ENCODE measurements around the gene DNAH12.
A peak's percentile ranks its signal among the peaks of the same experiment; 100 is the strongest.
"Not testable (repeated sequence)": the region's sequence is repeated elsewhere in the genome, so short reads cannot be mapped to it uniquely, and the experiment has no call there.

DNAH12 gene

DNA sequence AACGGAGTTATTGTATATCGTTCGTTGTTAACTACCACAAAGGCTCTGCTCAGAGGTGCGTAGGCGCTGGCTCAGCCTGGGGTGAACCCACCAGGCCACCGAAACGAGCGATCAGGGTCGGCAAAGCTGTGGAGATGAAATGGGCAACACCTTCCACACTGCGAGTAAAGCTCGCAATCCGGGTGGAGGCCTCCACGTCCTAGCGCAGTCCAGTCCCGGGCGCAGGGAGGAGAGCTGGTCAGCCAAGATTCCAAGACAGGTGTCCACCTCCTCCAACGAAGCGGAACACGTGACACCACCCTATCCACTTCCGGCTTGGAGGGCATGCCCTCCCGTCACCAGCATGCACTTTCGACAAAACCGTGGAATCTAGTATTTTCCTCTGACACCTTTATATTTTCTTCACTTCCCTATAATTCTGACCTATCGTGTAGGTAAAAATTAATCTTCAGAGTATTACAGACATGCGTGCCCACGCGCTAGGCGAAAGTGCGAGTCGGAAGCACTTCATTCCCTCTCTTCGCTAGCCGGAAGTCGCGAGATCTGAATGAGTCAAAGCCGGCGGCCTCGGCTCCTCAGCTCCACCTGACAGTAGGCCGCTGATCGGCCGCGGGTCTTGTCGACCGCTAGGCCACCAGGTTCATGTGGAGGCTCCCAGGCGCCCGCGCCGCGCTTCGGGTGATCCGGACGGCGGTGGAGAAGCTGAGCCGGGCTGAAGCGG, 11.8 kb upstream of the DNAH12 start, which contains the start of gene PDE12:
Gene PDE12 (plus strand): TSS at position 537 of the 721 bp plus-strand sequence. CDS start 106 bp downstream, at position 643.
- Mint-ChIP-seq H3K9me3 (ENCODE audit: low read depth) (no peaks in the 10 kb centered on the region), H3K27ac (peak within 1 kb of the TSS; percentile 100), H3K36me3 (peaks cover 8% of the 10 kb centered on the region), H3K4me1 (ENCODE audit: low read depth) (peaks cover 39% of the 10 kb centered on the region), H3K27me3 (no peaks in the 10 kb centered on the region), H3K4me3 (peak within 1 kb of the TSS; percentile 98)

DNA sequence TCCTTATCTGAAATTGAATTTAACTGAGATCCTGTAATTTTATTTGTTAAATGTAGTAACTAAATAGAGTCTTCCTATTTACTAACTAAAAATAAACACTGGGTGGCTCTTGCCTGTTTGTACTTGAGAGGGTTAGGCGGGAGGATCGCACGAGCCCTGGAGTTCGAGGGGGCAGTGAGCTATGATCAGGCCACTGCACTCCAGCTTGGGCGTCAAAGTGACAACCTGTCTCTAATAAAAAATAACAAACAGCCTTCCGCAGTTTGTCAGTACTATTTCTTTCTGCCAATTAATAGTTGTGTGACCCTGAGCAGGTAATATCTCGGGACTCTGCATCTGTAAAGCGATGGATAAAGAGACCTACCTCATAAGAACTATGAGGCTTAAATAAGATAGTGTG, 11.2 kb upstream of the DNAH12 start:
- H3K27ac Mint-ChIP-seq, result peak overlapping the region; percentile 100
- H3K27me3 Mint-ChIP-seq, result no peaks in the 10 kb centered on the region
- H3K9me3 Mint-ChIP-seq (ENCODE audit: low read depth), result no peaks in the 10 kb centered on the region
- H3K4me1 Mint-ChIP-seq (ENCODE audit: low read depth), result peaks cover 34% of the 10 kb centered on the region
- peak overlapping the region; percentile 98 for H3K4me3 Mint-ChIP-seq
- peaks cover 6% of the 10 kb centered on the region for H3K36me3 Mint-ChIP-seq

DNA sequence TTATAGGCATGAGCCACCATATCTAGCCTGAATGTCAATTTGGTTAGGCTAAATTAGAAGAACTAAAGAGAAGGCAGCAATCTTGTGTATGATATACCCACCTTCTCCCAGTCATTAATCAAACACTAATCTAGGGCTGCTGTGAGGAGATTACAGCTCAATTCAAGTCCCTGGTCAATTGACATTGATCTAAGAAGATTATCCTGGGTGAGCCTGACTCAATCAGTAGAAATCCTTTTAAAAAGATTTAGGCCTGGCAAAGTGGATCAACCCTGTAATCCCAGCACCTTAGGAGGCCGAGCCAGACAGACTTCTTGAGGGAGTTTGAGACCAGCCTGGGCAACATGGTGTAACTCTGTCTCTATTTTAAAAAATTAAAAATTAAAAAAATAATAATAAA, 2.5 kb upstream of the DNAH12 start:
- Mint-ChIP-seq H3K36me3 (peaks cover 3% of the 10 kb centered on the region), H3K27ac (no peak overlapping the region), H3K4me1 (ENCODE audit: low read depth) (peaks cover 9% of the 10 kb centered on the region), H3K27me3 (no peaks in the 10 kb centered on the region), H3K9me3 (ENCODE audit: low read depth) (no peaks in the 10 kb centered on the region), H3K4me3 (no peak overlapping the region)

DNA sequence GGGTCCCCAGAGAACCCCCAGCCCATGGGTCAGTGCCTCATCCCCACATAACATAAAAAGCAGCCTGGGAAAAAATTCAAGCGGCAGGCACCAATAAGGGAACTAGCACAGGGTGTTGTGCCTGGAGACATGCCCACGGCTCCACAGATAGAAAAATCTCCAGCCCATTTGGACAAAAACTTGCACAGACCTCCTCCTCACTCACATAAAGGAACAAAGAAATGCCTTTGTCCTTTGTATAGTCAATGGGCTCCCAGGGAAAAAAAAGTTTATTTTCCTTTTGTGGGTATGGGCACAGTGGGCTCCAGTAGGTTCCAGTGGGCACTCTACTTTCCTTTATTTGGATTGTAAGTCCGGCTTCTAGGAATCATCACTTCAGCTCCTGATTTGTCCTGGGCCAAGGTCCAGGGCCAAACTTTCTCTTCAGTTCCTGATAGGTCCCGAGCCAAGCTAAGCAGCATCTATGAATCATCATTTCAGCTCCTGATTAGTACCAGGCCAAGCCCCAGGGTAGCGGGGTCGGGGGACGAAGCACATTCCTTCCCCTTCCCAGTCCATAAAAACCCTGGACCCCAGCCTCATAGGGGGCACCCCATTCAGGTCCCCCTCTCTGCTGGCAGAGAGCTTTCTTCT, 1.6 kb upstream of the DNAH12 start:
- Mint-ChIP-seq H3K4me3 (no peak overlapping the region), H3K27me3 (no peaks in the 10 kb centered on the region), H3K9me3 (ENCODE audit: low read depth) (no peaks in the 10 kb centered on the region), H3K36me3 (peaks cover 3% of the 10 kb centered on the region), H3K4me1 (ENCODE audit: low read depth) (peaks cover 9% of the 10 kb centered on the region), H3K27ac (no peak overlapping the region)

DNA sequence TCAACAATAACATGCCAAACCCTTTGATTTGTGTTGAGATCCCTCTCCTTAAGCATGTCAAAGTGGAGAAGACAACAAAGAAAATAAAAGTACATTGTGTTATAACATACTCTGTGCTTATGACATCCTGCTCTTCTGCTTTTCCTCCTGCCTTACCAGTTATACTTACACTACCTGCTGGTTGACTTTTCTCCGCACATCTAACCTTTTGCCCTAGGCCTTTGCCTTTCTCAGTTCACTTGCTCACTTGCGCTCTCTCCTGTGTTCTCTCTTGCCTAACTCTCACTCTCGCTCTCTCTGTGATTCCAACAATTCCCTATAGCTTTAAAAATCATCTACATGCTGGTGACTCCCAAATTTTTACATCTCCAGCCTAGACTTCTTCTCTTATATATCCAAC, 5.7 kb downstream of the DNAH12 start:
- no peaks in the 10 kb centered on the region for H3K27me3 Mint-ChIP-seq
- no peaks in the 10 kb centered on the region for H3K4me1 Mint-ChIP-seq (ENCODE audit: low read depth)
- peaks cover 3% of the 10 kb centered on the region for H3K36me3 Mint-ChIP-seq
- H3K4me3 Mint-ChIP-seq, result no peak overlapping the region
- H3K27ac Mint-ChIP-seq, result no peak overlapping the region
- peaks cover 6% of the 10 kb centered on the region for H3K9me3 Mint-ChIP-seq (ENCODE audit: low read depth)

DNA sequence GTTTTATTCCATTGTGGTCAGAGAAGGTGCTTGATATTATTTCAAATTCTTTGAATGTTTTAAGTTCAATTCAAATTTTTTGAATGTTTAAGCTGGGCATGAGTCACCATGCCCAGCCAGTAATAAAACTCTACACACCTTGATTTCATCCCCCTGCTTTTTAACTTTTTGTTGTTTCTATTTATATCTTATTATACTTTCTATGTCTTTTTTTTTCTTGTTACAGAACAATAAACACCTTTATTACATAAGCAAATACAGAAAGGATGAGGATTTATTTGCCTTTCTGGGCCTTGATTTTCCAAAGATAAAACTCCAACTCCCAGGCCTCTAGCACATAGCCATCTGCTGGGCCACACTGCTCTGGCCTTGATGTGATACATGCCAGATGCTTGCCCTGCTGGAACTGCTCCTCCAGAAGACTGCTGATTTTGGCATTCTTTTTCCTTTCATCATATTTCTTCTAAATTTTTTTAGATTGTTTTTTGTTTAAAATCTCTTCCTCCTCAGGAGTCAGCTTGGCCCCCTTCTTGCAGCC, 14.0 kb downstream of the DNAH12 start:
- H3K27me3 Mint-ChIP-seq, result peaks cover 5% of the 10 kb centered on the region
- H3K27ac Mint-ChIP-seq, result no peak overlapping the region
- H3K9me3 Mint-ChIP-seq (ENCODE audit: low read depth), result peaks cover 5% of the 10 kb centered on the region
- no peak overlapping the region for H3K4me3 Mint-ChIP-seq
- peaks cover 2% of the 10 kb centered on the region for H3K36me3 Mint-ChIP-seq
- no peaks in the 10 kb centered on the region for H3K4me1 Mint-ChIP-seq (ENCODE audit: low read depth)

DNA sequence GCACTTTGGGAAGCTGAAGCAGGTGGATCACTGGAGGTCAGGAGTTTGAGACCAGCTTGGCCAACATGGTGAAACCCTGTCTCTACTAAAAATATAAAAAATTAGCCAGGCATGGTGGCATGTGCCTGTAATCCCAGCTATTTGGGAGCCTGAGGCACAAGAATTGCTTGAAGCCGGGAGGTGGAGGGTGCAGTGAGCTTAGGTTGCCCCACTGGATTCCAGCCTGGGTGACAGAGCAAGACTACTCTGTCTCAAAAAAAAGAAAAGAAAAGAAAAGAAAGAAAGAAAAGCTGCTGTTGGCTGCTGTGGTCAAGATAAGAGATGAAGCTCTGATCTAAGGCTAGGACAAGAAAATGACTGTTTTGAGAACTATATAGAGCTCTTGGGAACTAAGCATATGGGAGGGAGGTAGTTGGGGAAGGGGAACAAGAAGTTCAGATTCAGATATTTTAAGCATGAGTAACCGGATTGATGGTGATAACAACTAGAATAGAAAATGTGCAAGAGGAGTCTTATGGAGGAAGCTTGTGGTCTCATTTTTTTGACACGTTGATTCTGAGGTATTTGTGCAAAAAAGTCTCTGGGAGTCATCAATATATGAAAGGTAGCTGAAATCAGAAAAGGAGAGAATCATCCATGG, 25.7 kb downstream of the DNAH12 start:
- no peaks in the 10 kb centered on the region for H3K36me3 Mint-ChIP-seq
- no peaks in the 10 kb centered on the region for H3K4me1 Mint-ChIP-seq (ENCODE audit: low read depth)
- H3K27ac Mint-ChIP-seq, result no peak overlapping the region
- H3K4me3 Mint-ChIP-seq, result no peak overlapping the region
- H3K27me3 Mint-ChIP-seq, result no peaks in the 10 kb centered on the region
- no peaks in the 10 kb centered on the region for H3K9me3 Mint-ChIP-seq (ENCODE audit: low read depth)

DNA sequence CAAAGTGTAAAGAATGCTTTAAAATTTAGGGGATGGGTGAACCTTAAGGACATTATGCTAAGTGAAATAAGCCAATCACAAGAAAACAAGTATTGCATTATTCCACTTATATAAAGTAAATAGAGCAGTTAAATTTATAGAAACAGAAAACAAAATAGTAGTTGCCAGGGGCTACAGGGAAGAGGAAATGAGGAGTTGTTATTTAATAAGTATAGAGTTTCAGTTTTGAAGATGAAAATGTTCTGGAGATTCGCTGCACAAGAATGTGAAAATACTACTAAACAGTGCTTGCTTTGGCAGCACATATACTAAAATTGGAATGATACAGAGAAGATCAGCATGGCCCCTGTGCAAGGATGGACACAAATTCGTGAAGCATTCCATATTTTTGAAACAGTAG, 32.0 kb downstream of the DNAH12 start:
- peaks cover 1% of the 10 kb centered on the region for H3K27me3 Mint-ChIP-seq
- H3K4me3 Mint-ChIP-seq, result no peak overlapping the region
- no peaks in the 10 kb centered on the region for H3K4me1 Mint-ChIP-seq (ENCODE audit: low read depth)
- H3K27ac Mint-ChIP-seq, result no peak overlapping the region
- no peaks in the 10 kb centered on the region for H3K36me3 Mint-ChIP-seq
- H3K9me3 Mint-ChIP-seq (ENCODE audit: low read depth), result no peaks in the 10 kb centered on the region

DNA sequence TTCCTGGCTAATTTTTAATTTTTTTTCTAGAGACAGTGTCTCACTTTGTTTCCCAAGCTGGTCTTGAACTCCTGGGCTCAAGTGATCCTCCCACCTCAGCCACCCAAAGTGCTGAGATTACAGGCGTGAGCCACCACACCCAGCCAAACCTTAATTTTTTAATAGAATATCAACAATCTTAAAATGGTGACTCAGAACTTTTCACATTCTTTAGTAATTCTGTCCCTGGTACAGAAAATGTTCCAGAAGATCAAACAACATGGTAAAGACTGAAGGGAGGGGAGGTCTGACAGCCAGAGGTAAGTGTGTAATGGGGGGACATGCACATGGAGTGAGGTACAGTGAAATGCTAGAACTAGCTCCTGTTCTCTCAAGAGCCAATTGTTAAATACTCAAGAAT, 38.2 kb downstream of the DNAH12 start:
- H3K4me3 Mint-ChIP-seq, result no peak overlapping the region
- H3K36me3 Mint-ChIP-seq, result no peaks in the 10 kb centered on the region
- H3K27me3 Mint-ChIP-seq, result peaks cover 1% of the 10 kb centered on the region
- H3K4me1 Mint-ChIP-seq (ENCODE audit: low read depth), result no peaks in the 10 kb centered on the region
- H3K9me3 Mint-ChIP-seq (ENCODE audit: low read depth), result no peaks in the 10 kb centered on the region
- no peak overlapping the region for H3K27ac Mint-ChIP-seq

DNA sequence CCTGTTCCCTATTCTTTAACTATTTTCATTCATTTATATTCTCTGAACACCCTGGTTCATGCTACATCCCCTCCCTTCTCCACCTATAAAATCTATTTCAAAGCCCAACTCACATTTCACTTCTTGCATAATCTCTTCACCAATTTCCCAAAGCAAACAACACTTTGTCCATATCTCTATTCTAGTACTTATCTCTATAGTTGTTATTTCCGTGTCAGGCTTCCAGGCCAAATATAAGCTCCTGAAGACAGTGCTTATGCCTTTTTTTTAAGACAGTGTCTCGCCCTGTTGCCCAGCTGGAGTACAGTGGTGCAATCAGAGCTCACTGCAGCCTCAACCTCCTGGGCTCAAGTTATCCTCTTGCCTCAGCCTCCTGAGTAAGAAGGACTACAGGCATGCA, 43.6 kb downstream of the DNAH12 start:
- no peaks in the 10 kb centered on the region for H3K36me3 Mint-ChIP-seq
- H3K27me3 Mint-ChIP-seq, result no peaks in the 10 kb centered on the region
- H3K4me3 Mint-ChIP-seq, result no peak overlapping the region
- H3K4me1 Mint-ChIP-seq (ENCODE audit: low read depth), result no peaks in the 10 kb centered on the region
- H3K27ac Mint-ChIP-seq, result no peak overlapping the region
- no peaks in the 10 kb centered on the region for H3K9me3 Mint-ChIP-seq (ENCODE audit: low read depth)

DNA sequence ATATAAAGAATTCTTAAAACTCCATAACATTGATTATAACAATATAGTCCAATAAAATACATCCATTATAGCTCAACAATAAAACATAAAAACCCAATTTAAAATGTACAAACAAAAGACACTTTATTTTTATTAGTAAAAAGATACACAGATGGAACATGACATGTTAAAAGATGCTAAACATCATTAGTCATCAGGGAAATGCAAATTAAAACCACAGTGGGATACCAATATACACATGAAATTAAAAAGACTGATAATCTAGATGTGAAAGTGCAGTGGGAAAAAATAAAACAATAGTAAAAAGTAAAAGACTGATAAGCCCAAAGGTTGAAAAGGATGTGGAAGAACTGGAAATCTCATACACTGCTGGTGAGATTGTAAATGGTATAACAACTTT, 46.2 kb downstream of the DNAH12 start:
- H3K27me3 Mint-ChIP-seq, result peaks cover 2% of the 10 kb centered on the region
- H3K4me3 Mint-ChIP-seq, result no peak overlapping the region
- H3K4me1 Mint-ChIP-seq (ENCODE audit: low read depth), result no peaks in the 10 kb centered on the region
- no peak overlapping the region for H3K27ac Mint-ChIP-seq
- H3K36me3 Mint-ChIP-seq, result no peaks in the 10 kb centered on the region
- H3K9me3 Mint-ChIP-seq (ENCODE audit: low read depth), result no peaks in the 10 kb centered on the region

DNA sequence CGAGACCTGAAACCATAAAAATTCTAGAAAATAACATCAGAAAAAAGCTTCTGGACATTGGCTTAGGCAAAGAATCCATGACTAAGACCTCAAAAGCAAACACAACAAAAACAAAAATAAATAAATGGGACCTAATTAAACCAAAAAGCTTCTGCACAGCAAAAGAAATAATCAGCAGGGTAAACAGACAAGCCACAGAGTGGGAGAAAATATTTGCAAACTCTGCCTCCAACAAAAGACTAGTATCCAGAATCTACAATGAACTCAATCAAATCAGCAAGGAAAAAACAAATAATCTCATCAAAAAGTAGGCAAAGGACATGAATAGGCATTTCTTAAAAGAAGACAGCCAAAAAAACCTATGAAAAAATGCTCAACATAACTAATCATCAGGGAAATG, 59.6 kb downstream of the DNAH12 start:
- H3K9me3 Mint-ChIP-seq (ENCODE audit: low read depth), result no peaks in the 10 kb centered on the region
- no peaks in the 10 kb centered on the region for H3K27me3 Mint-ChIP-seq
- H3K4me3 Mint-ChIP-seq, result no peak overlapping the region
- no peak overlapping the region for H3K27ac Mint-ChIP-seq
- no peaks in the 10 kb centered on the region for H3K4me1 Mint-ChIP-seq (ENCODE audit: low read depth)
- H3K36me3 Mint-ChIP-seq, result no peaks in the 10 kb centered on the region

DNA sequence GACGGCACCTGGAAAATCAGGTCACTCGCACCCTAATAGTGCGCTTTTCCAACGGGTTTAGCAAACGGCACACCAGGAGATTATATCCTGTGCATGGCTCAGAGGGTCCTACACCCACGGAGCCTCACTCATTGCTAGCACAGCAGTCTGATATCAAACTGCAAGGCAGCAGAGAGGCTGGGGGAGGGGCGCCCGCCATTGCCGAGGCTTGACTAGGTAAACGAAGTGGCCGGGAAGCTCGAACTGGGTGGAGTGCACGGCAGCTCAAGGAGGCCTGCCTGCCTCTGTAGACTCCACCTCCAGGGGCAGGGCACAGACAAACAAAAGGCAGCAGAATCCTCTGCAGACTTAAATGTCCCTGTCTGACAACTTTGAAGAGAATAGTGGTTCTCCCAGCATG, 67.0 kb downstream of the DNAH12 start:
- not testable (repeated sequence) for H3K27ac Mint-ChIP-seq; H3K9me3 Mint-ChIP-seq (ENCODE audit: low read depth); H3K36me3 Mint-ChIP-seq; H3K27me3 Mint-ChIP-seq; H3K4me3 Mint-ChIP-seq; H3K4me1 Mint-ChIP-seq (ENCODE audit: low read depth)

DNA sequence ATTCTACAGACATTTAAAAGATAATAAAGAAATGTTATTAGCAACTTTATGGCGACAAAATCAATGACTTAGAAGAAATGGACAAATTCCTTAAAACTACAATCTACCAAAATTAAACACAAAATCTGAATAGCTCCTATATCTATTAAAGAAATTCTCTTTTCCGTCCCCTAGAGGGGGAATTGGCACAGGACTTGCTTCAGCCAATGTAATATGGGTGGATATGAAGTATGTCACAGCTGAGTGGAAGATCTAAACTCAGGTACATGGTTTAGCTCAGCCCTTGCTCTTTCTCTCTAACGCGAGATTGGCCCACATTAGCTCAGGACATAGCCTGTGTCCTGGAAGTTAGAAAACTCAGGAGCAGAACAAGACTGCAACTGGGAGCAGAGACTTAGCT, 79.3 kb downstream of the DNAH12 start:
- H3K27ac Mint-ChIP-seq, result no peak overlapping the region
- peaks cover 3% of the 10 kb centered on the region for H3K4me1 Mint-ChIP-seq (ENCODE audit: low read depth)
- no peaks in the 10 kb centered on the region for H3K9me3 Mint-ChIP-seq (ENCODE audit: low read depth)
- H3K4me3 Mint-ChIP-seq, result no peak overlapping the region
- H3K36me3 Mint-ChIP-seq, result no peaks in the 10 kb centered on the region
- H3K27me3 Mint-ChIP-seq, result peaks cover 1% of the 10 kb centered on the region

DNA sequence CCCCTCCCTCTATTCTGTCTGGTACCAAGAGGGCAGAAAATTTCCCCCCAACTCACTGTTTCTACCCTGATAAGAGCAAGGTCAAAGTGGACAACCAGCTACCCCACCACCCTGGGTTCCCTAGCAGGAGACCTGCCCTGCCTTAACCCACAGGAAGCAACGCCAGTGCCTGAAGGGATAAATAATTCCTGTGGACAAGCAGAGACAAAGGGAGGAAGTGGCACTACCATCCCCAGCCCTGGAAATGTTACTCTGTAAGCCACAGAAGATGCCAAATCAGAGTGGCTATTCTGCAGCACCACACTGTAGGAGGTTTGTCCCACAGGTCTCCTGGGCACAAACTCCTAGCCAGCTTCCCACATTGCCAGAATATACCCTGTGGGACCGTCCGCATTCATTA, 80.1 kb downstream of the DNAH12 start:
- peaks cover 3% of the 10 kb centered on the region for H3K4me1 Mint-ChIP-seq (ENCODE audit: low read depth)
- no peaks in the 10 kb centered on the region for H3K36me3 Mint-ChIP-seq
- H3K27ac Mint-ChIP-seq, result no peak overlapping the region
- H3K9me3 Mint-ChIP-seq (ENCODE audit: low read depth), result no peaks in the 10 kb centered on the region
- peaks cover 1% of the 10 kb centered on the region for H3K27me3 Mint-ChIP-seq
- H3K4me3 Mint-ChIP-seq, result no peak overlapping the region

All from activated naive CD8-positive, alpha-beta T cell (primary cell).